Activated T-cell treated with anti-CD3 and anti-CD28 coated beads, Interleukin-2, amount 50 U/mL, for 1 hour (primary cell): ENCODE data around the gene EIF4G3.
"Not testable (repeated sequence)": the region's sequence is repeated elsewhere in the genome, so short reads cannot be mapped to it uniquely, and the experiment has no call there.

Source experiments
- DNase-seq: peaks from one replicate; pipeline ENCODE4 v3.0.0-alpha.2; 2020

EIF4G3 gene

DNA sequence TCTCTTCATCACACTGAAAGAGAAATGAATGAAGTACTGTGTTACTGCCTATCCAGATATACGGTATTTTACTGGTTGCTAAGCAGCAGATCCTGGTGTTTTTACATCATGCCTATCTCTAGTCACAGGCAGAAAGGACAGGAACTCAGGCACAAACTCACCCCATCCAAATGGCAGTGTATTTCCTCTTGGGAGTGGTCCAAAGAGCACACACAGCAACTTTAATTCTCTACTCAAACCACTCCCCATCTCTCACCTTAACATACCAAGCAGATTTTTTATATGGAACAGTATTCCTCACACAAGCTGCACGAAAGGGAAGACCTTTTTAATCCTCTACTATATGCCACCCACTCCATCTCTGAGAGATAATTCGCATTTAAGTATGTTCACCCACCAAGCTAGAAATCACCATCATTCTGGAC is 27.3 kb downstream of the EIF4G3 start:
- no peak for DNase-seq

DNA sequence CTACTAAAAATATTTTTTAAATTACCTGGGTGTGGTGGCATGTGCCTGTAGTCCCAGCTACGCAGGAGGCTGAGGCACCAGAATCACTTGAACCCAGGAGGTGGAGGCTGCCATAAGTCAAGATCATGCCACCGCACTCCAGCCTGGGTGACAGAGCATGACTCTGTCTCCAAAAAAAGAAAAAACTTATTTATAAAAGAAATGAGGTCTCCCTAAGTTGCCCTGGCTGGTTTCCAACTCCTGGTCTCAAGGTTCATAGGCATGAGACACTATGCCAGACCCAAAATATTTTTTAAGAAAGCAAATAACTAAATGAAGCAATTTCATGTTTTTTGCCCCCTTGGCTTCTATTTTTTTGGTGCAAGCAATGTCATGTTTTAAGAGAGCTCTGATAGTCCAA is 32.9 kb downstream of the EIF4G3 start:
- DNase-seq: no peak

DNA sequence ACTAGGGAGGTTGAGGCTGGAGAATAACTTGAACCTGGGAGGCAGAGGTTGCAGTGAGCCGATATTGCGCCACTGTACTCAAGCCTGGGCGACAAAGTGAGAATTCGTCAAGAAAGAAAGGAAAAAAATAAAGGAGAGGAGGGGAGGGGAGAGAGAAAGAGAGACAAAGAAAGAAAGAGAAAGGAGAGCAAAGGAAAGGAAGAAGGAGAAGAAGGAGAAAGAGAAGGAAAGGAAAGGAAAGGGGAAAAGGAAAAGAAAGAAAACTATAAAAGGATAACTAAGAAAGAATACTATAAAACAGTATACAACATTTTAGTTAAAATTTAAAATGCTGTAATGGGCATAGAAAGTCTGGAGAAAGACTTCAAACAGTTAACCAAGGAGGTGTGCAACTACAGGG is 33.6 kb downstream of the EIF4G3 start:
- DNase-seq: no peak

GRCh38 chr1:21141030-21141429 is 35.7 kb downstream of the EIF4G3 start:
- DNase-seq: no peak

GRCh38 chr1:21139601-21140000 is 37.1 kb downstream of the EIF4G3 start:
- no peak for DNase-seq

DNA sequence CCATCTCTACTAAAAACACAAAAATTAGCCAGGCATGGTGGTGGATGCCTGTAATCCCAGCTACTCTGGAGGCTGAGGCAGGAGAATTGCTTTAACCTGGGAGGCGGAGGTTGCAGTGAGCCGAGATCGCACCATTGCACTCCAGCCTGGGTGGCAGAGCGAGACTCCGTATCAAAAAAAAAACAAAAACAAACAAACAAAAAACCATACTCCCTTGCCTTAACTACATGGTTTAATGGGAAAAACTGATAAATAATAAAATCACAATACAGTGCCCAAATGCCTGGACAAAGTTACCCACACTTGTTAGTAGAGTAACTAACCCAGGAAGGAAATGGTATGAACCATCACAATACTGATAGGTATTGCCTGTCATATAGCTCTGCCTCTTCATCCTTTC is 40.4 kb downstream of the EIF4G3 start:
- DNase-seq: not testable (repeated sequence)

DNA sequence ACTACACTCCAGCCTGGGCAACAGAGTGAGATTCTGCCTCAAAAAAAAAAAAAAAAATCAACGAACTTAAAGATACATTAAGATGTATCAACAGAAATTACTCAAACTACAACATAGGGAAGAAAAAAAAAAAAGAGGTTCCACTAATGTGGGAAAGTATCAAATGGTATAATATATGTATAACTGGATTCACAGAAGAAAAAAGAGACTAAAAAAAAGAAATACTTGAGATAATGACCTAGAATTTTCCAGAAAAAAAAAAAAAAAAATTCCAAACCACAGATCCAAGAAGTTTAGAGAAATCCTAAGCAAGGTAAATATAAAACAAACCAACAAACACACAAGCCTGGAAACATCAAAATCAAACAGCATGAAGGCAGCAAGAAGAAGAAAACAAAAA is 45.5 kb downstream of the EIF4G3 start:
- no peak for DNase-seq

DNA sequence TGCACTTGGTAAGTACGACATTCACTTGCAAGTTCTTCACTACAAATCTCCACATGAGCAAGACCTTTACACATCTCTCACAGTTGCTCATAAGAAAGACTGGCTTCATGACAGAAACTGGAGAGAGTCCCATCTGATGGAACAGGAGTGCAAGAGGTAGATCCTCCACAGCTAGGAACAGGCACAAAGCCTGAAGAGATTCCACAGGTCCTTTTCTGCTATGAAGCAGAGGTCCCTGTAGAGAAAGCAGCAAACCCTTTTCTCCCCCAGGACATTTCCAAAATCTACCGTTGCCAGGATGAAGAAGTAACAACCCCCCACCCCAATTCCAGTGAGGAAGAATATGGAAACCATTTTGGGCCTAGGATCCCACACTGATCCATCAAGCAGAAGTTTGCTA is 47.3 kb downstream of the EIF4G3 start:
- no peak for DNase-seq

DNA sequence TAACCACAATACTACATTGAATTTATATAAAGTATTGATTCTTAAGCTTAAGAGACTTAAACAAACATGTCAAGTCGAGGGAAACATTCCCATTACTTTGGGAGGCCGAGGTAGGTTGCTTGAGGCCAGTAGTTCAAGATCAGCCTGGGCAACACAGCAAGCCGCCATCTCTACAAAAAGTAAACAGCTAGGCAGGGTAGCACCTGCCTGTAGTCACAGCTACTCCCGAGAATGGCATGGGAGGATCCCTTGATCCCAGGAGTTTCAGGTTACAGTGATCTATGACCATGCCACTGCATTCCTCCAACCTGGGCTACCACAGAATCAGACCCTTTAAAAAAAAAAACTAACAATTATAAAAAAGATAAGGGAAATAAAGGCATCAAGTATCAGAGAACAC is 50.4 kb downstream of the EIF4G3 start:
- DNase-seq: no peak

- no peak for DNase-seq
Observed at GRCh38 chr1:21124846-21125245, 51.9 kb downstream of the EIF4G3 start.

DNA sequence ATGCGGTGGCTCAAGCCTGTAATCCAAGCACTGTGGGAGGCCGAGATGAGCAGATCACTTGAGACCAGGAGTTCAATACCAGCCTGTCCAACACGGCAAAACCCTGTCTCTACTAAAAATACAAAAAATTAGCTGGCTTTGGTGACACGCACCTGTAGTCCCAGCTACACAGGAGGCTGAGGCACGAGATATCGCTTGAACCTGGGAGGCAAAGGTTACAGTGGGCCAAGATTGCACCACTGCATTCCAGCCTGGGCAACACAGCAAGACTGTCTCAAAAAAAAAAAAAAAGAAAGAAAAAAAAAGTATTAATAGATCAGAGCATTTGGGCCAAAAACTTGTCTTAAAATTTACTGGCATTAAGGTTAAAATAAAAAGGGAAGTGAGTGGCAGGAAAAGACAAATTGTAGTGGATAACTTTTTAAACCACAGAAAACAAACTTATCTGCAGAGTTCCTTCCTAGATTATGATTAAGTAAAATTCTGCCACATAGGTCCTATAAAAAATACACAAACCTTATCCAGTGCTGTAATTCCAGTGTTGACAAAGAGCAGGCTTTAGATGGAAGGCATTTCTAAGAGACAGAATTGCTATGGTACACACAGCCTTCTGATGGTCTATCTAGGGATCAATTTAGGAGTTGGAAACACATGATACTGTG is 53.3 kb downstream of the EIF4G3 start:
- no peak for DNase-seq

DNA sequence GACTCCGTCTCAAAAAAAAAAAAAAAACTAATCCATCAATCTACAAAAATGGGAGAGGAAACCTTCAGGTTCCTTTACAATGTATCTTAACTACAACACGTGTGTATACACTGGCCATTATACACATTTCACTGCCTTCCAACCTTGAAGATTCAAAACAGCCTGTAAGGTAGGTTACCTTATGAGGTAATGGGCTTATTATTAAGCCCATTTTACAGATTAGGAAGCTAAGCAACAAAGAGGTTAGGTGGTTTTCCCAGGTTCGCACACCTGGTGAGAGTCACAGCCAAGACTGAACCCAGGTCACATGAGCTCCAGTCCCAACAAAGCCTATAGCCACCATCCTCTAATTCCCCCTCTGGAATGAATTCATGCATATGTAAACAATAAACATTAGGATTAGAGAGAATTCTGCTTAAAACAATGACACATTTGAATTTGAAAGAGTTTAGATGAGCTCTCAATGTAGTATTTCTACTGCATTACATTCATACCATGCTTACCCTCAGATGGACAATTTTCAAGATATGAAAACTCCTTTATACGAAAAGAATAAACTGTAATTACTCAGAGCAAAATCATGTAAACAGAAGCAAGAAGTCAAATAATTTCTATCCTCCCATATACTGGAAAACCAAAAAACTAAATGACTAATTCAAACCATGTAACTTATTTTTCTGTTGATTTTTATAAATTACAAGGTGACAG is 54.8 kb downstream of the EIF4G3 start:
- no peak for DNase-seq

DNA sequence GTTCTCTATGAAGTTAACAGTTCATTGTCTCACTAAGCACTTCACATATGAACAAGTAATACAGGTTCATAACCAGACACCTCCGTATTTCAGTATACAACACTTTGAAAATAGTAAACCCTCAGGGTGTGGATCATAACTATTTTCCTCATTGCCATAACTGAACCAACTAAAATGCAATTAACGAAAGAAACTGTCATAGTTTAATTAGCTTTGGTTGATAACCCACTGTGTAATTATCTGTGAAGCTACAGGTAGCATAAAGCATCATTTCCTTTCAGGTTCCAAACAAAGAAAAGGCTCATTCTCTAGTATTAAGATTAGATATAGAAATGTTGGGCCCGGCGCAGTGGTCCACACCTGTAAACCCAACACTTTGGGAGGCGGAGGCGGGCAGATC is 58.5 kb downstream of the EIF4G3 start:
- no peak for DNase-seq

DNA sequence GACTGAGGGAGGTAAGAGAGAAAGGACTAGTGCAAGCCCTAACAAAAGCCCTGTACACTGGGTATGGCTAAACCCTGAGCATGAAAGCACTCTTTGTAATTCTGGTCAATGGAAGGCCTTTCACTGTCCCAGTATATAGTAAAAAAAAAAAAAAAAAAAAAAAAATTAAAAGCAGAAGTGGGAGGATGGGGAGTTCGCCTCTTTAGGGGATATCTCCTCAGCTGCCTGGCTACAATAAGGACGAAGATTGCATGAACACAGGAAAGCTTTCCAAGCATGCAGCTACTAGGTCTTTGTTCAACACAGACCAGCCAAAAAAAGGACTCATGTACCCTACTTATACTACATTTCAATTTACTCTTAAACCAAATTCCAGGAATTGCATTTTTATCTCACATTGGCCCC is 59.1 kb downstream of the EIF4G3 start:
- DNase-seq: no peak

DNA sequence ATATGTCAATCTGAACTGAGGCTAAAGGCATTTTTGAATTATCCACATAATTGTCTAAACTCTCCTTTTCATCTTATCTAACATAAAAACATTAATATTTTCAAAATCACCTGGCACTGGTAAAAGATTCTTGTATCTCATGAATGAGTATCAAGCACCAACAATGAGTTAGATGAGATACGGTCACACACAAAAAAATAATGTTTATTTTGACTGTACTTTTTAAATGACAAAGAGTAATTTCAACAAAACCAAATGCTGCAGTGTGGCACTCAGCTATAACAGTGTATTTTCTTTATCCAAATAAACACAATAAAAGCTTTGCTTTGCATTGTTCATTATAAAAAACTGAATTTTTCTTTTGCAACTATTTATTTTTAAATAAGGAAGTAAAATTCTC is 59.5 kb downstream of the EIF4G3 start:
- no peak for DNase-seq

- no peak for DNase-seq
Observed at GRCh38 chr1:21115098-21115760, 61.5 kb downstream of the EIF4G3 start.

GRCh38 chr1:21114431-21114830 is 62.3 kb downstream of the EIF4G3 start:
- no peak for DNase-seq

GRCh38 chr1:21110163-21110562 is 66.5 kb downstream of the EIF4G3 start:
- DNase-seq: no peak

- no peak for DNase-seq
Observed at GRCh38 chr1:21106709-21107108, 70.0 kb downstream of the EIF4G3 start.

GRCh38 chr1:21106238-21106637 is 70.5 kb downstream of the EIF4G3 start:
- DNase-seq: no peak

- DNase-seq: no peak
Observed at GRCh38 chr1:21105807-21106206, 70.9 kb downstream of the EIF4G3 start.

GRCh38 chr1:21104683-21105082 is 72.0 kb downstream of the EIF4G3 start:
- DNase-seq: no peak

GRCh38 chr1:21100481-21100921 is 76.2 kb downstream of the EIF4G3 start:
- DNase-seq: no peak

DNA sequence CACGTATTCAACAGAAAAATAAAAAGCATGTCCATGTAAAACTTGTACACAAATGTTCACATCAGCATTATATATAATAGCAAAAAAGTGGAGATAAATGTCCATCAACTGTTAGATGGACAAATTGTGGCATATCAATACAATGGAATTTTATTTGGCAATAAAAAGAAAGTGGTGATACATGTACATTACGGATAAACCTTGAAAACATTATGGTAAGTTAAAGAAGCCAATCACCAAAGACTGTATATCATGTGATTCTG is 76.9 kb downstream of the EIF4G3 start:
- DNase-seq: no peak
